Measurements from ENCODE around the gene METTL16.

METTL16 gene

GRCh38 chr17:2415081-2415480, 96.6 kb downstream of the METTL16 start:
- no peak for DNase-seq (ENCODE audit: low spot score)

- no peak for DNase-seq (ENCODE audit: low spot score)
These were observed 97.1 kb downstream of the METTL16 start for GRCh38 chr17:2414446-2415064.

GRCh38 chr17:2412561-2413021, 99.1 kb downstream of the METTL16 start:
- DNase-seq (ENCODE audit: low spot score): no peak

GRCh38 chr17:2410951-2411350, 100.7 kb downstream of the METTL16 start:
- no peak for DNase-seq (ENCODE audit: low spot score)

GRCh38 chr17:2406903-2407790, 104.5 kb downstream of the METTL16 start:
- DNase-seq (ENCODE audit: low spot score): no peak

GRCh38 chr17:2406271-2406902, 105.3 kb downstream of the METTL16 start:
- DNase-seq (ENCODE audit: low spot score): no peak

GRCh38 chr17:2405247-2405926, 106.3 kb downstream of the METTL16 start:
- no peak for DNase-seq (ENCODE audit: low spot score)

- DNase-seq (ENCODE audit: low spot score): no peak
These were observed 108.6 kb downstream of the METTL16 start for GRCh38 chr17:2403044-2403443.

GRCh38 chr17:2402544-2402943, 109.1 kb downstream of the METTL16 start:
- no peak for DNase-seq (ENCODE audit: low spot score)

- peak; percentile 100 for DNase-seq (ENCODE audit: low spot score)
These were observed 110.1 kb downstream of the METTL16 start for GRCh38 chr17:2401426-2402221.

GRCh38 chr17:2400877-2401425, 110.7 kb downstream of the METTL16 start, which contains the start of gene MNT:
TSS of gene MNT (minus strand) at chr17:2401060. CDS start at chr17:2400712, 348 bp downstream.
- DNase-seq (ENCODE audit: low spot score): peak; percentile 95

- DNase-seq (ENCODE audit: low spot score): no peak
These were observed 111.2 kb downstream of the METTL16 start for GRCh38 chr17:2400474-2400866.

- DNase-seq (ENCODE audit: low spot score): peak; percentile 96
These were observed 111.9 kb downstream of the METTL16 start for GRCh38 chr17:2399572-2400473.

- DNase-seq (ENCODE audit: low spot score): no peak
These were observed 112.8 kb downstream of the METTL16 start for GRCh38 chr17:2398655-2399571.

- DNase-seq (ENCODE audit: low spot score): no peak
These were observed 113.5 kb downstream of the METTL16 start for GRCh38 chr17:2398182-2398581.

GRCh38 chr17:2397247-2398171, 114.2 kb downstream of the METTL16 start:
- no peak for DNase-seq (ENCODE audit: low spot score)

- peak; percentile 99 for DNase-seq (ENCODE audit: low spot score)
These were observed 115.0 kb downstream of the METTL16 start for GRCh38 chr17:2396568-2397246.
